ENCODE measurements around the gene OGG1.

DNA sequence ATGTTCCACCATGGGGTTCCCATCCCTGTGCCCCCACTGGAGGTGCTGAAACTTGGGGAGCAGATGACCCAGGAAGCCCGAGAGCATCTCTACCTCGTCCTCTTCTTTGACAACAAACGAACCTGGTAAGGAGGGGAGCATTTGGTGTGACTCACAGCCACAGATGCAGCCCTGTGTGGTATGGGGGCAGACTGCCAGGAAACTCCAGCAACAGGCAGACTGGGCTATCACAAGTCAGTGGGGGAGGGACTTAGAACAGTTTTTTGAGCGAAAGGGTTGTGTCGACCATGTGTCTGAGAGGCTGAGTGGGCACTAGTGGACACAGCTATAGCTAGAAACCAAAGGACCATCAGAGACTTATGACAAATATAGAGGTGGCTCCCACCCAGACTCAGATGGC, 3.4 kb upstream of the OGG1 start:
- TF ChIP-seq CTCF (tag by site-specific recombination; IDR thresholded peaks at IDR 0.05) (no peak), ZNF274 (IDR thresholded peaks at IDR 0.05; ENCODE audit: low read length) (no peak), ZNF274 (tag by site-specific recombination; IDR thresholded peaks at IDR 0.05; ENCODE audit: borderline replicate concordance) (no peak), TCF7L2 (IDR thresholded peaks at IDR 0.05; ENCODE audit: borderline replicate concordance, low read depth, low read length) (no peak), ZNF707 (tag by site-specific recombination; IDR thresholded peaks at IDR 0.05) (no peak), ZBTB49 (tag by site-specific recombination; IDR thresholded peaks at IDR 0.05; ENCODE audit: low read depth) (no peak), HOXA7 (CRISPR knock-in tag; IDR thresholded peaks at IDR 0.05; ENCODE audit: borderline replicate concordance) (no peak), ZNF747 (tag by site-specific recombination; IDR thresholded peaks at IDR 0.05) (no peak), ZNF571 (tag by site-specific recombination; IDR thresholded peaks at IDR 0.05) (no peak), RBAK (tag by site-specific recombination; IDR thresholded peaks at IDR 0.05) (no peak)
- TF ChIP-seq, protein P1, sequence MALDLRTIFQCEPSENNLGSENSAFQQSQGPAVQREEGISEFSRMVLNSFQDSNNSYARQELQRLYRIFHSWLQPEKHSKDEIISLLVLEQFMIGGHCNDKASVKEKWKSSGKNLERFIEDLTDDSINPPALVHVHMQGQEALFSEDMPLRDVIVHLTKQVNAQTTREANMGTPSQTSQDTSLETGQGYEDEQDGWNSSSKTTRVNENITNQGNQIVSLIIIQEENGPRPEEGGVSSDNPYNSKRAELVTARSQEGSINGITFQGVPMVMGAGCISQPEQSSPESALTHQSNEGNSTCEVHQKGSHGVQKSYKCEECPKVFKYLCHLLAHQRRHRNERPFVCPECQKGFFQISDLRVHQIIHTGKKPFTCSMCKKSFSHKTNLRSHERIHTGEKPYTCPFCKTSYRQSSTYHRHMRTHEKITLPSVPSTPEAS (tag by site-specific recombination; IDR thresholded peaks at IDR 0.05) = no peak

Data from HEK293 (cell line).